HEK293 (cell line): ENCODE results near the gene FAIM.

Experiments
- CTCF ChIP-seq: fragments of 450-650 bp; formaldehyde crosslinking; IDR thresholded peaks from 2 replicates; pipeline ENCODE4 v1.5.1; 2016; ENCODE audit warnings: missing biosample characterization, missing genetic modification characterization
- KLF16 ChIP-seq: fragments of 450-650 bp; formaldehyde crosslinking; IDR thresholded peaks from 2 replicates; pipeline ENCODE4 v1.5.1; 2017; ENCODE audit warnings: missing biosample characterization, missing genetic modification characterization
- MEIS1 ChIP-seq: sonication (generic); formaldehyde crosslinking; IDR thresholded peaks from 2 replicates; pipeline ENCODE4 v1.8.1; 2022; ENCODE audit warnings: missing genetic modification reagents, mild to moderate bottlenecking, borderline replicate concordance
- RBAK ChIP-seq: fragments of 450-650 bp; formaldehyde crosslinking; IDR thresholded peaks from 2 replicates; pipeline ENCODE4 v1.5.1; 2016; ENCODE audit warnings: missing biosample characterization, missing genetic modification characterization
- YY1 ChIP-seq: fragments of 450-650 bp; formaldehyde crosslinking; IDR thresholded peaks from 2 replicates; pipeline ENCODE4 v1.5.1; 2018; ENCODE audit warnings: missing biosample characterization, missing genetic modification characterization
- ZBTB11 ChIP-seq: fragments of 450-650 bp; formaldehyde crosslinking; conservative IDR thresholded peaks from 2 replicates; pipeline ENCODE4 v1.5.1; 2016; ENCODE audit warnings: low read depth, missing biosample characterization, missing genetic modification characterization
- ZBTB21 ChIP-seq: fragments of 450-650 bp; formaldehyde crosslinking; IDR thresholded peaks from 2 replicates; pipeline ENCODE4 v1.5.1; 2017; ENCODE audit warnings: missing biosample characterization, missing genetic modification characterization
- ZBTB26 ChIP-seq: fragments of 450-650 bp; formaldehyde crosslinking; optimal IDR thresholded peaks from 2 replicates; pipeline ENCODE3; 2016; ENCODE audit warnings: missing biosample characterization, mild to moderate bottlenecking, missing genetic modification characterization
- ZFP3 ChIP-seq: fragments of 450-650 bp; formaldehyde crosslinking; IDR thresholded peaks from 2 replicates; pipeline ENCODE4 v1.5.1; 2016; ENCODE audit warnings: low read depth, missing biosample characterization, missing genetic modification characterization
- ZNF10 ChIP-seq: fragments of 450-650 bp; formaldehyde crosslinking; IDR thresholded peaks from 2 replicates; pipeline ENCODE4 v1.5.1; 2017; ENCODE audit warnings: missing biosample characterization, missing genetic modification characterization
- ZNF274 ChIP-seq, 2 experiments: fragments of 200-500 bp in 1 of 2; fragments of 450-650 bp in 1 of 2; sonication (Bioruptor generic) in 1 of 2; formaldehyde crosslinking in 1 of 2; IDR thresholded peaks; 2 replicates each; pipeline versions ENCODE4 v1.5.1 to v1.6.1; 2014 to 2016; ENCODE audit warnings: borderline replicate concordance in 1 of 2, inconsistent platforms in 1 of 2, low read length in 1 of 2, missing biosample characterization in 1 of 2, missing genetic modification characterization in 1 of 2
- ZNF280C ChIP-seq: fragments of 450-650 bp; formaldehyde crosslinking; IDR thresholded peaks from 2 replicates; pipeline ENCODE4 v1.5.1; 2016; ENCODE audit warnings: missing biosample characterization, missing genetic modification characterization
- ZNF530 ChIP-seq: fragments of 450-650 bp; formaldehyde crosslinking; IDR thresholded peaks from 2 replicates; pipeline ENCODE4 v1.5.1; 2016; ENCODE audit warnings: low read depth, missing biosample characterization, missing genetic modification characterization
- ZNF629 ChIP-seq: fragments of 450-650 bp; formaldehyde crosslinking; IDR thresholded peaks from 2 replicates; pipeline ENCODE4 v1.5.1; 2017; ENCODE audit warnings: missing biosample characterization, missing genetic modification characterization

- TF ChIP-seq KLF16 (tag by site-specific recombination) (no peak), ZBTB21 (tag by site-specific recombination) (no peak), ZNF10 (tag by site-specific recombination) (no peak), RBAK (tag by site-specific recombination) (no peak), CTCF (tag by site-specific recombination) (no peak), ZBTB26 (tag by site-specific recombination) (no peak), ZNF530 (tag by site-specific recombination) (no peak), YY1 (tag by site-specific recombination) (no peak), MEIS1 (CRISPR knock-in tag) (no peak), ZNF629 (tag by site-specific recombination) (no peak), ZNF280C (no peak), ZFP3 (tag by site-specific recombination) (no peak), ZBTB11 (no peak), ZNF274 (IDR thresholded peaks at IDR 0.05; ENCODE audit: low read length) (no peak), ZNF274 (tag by site-specific recombination; IDR thresholded peaks at IDR 0.05; ENCODE audit: borderline replicate concordance) (no peak)
Measured at GRCh38 chr3:138593488-138594149, 15.0 kb upstream of the FAIM start.
